ENCODE results near the gene LDB3. TPM values are rescaled to one million over a fixed set of nuclear protein-coding genes. Genes with fewer than 3 reads are reported as not detected.
A peak's percentile ranks its signal among the peaks of the same experiment; 100 is the strongest.

LDB3 gene
- total RNA-seq, 1 donor from 2014 or later: 0.10 TPM

DNA sequence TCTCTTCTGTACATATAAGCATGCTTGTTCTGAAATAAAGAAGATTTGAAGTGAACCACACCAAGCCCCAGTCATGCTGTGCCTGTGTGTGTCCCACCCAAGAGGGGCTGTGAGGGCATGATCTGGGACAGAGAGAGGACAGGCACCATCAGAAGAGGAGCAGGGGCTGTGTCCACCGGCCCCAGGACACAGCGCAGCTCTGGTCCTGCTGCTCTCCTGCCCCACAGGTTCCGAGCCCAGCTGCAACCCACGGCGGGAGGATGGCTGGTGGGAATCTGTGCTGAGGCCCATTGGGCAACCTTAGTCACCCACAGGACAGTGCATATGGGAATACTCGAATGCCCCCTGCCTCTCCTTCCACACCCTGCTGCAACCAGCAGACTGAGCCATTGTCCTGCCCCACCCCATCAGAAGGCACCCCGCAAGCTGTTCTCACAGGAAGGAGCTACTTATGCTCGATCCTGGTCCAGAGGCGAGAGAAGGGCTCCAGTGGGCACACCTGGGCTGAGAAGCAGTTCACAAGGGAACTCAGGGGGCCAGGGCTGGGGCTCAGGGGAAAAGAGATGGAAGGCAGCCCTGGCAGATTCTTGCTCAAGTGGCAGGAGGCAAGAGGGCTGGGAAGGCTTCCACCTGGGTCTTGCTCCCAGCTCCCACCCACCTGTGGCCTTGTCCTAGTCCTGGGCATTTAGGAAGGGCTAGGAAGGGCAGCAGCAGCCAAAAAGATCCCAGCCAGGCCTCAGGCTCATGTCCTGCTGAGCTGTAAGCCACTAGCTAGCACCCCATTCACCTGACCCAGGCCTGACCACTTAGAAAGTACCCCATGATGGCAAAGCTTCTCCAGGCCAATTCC is 31.9 kb downstream of the LDB3 start:
- intact Hi-C loops (cut with micrococcal nuclease): no loop called here
- H3K4me3 Mint-ChIP-seq: no peak overlapping the region
- no peaks in the 10 kb centered on the region for H3K4me1 Mint-ChIP-seq (ENCODE audit: low read depth)
- no peak overlapping the region for H3K27ac Mint-ChIP-seq
- no peaks in the 10 kb centered on the region for H3K36me3 Mint-ChIP-seq (ENCODE audit: low read depth)
- H3K27me3 Mint-ChIP-seq (ENCODE audit: insufficient read depth): peaks cover 10% of the 10 kb centered on the region
- DNase-seq (ENCODE audit: low spot score): no peak
- no peaks in the 10 kb centered on the region for H3K9me3 Mint-ChIP-seq

DNA sequence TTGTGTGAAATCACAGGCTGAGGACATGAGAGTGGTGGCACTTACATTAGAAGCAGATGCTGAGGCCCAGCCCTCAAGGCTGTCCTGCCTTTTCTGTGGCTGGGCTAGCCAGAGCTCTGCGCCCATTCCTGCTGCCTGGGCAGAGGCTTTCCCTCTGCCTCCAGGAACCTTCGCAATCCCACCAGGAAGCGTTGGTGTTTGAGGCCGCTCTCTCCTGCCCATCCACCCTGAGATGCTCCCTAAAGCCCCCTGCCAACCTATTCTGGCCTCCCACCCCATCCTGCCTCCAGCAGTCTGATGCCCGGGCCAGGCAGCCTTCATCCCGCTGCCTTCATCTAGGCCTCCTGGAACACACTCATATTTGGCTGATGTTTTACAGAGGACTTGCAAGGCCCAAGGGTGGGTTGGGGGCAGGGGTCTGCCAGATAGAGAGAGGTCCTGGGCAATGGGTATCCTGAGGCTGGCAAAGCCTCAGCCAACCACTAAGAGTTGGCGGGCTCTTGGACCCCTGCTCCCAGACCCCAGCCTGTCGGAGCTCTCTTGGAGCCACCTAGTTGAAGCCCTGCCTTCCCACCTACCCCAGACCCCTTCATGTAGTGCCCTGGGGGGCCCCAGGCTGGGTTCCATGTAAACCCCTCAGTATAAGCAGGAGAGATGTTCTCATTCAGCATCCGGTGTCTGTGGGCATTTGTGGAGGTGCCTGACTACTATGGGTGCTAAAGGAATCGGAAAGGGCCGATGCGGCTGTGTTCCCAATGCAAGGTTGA is 32.7 kb downstream of the LDB3 start:
- DNase-seq (ENCODE audit: low spot score): no peak
- Mint-ChIP-seq H3K9me3 (no peaks in the 10 kb centered on the region), H3K4me1 (ENCODE audit: low read depth) (no peaks in the 10 kb centered on the region), H3K4me3 (no peak overlapping the region), H3K36me3 (ENCODE audit: low read depth) (no peaks in the 10 kb centered on the region), H3K27ac (no peak overlapping the region), H3K27me3 (ENCODE audit: insufficient read depth) (peaks cover 8% of the 10 kb centered on the region)
- intact Hi-C loops (cut with micrococcal nuclease): no loop called here

DNA sequence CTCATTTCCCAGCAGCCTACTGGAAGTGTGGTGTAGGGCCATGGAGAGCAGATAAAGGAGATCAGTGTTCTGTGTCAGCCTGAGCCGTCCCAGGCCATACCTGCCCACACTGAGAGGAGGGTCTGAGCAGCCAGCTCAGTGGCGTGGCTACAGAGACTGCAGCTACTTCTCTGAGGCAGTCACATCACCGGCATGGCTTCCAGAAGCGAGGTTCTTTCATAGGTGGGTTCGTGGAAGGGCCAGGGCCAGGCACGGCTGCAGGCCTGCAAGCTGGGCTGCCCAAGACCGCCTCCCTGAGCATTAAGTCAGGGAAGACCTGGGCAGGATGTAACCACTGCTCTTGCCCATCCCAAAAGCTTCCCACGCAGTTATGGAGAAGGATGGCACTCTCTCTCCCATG is 34.9 kb downstream of the LDB3 start:
- intact Hi-C loops (cut with micrococcal nuclease): no loop called here
- Mint-ChIP-seq H3K4me1 (ENCODE audit: low read depth) (no peaks in the 10 kb centered on the region), H3K27me3 (ENCODE audit: insufficient read depth) (no peaks in the 10 kb centered on the region), H3K9me3 (no peaks in the 10 kb centered on the region), H3K36me3 (ENCODE audit: low read depth) (no peaks in the 10 kb centered on the region), H3K27ac (no peak overlapping the region), H3K4me3 (no peak overlapping the region)
- no peak for DNase-seq (ENCODE audit: low spot score)

DNA sequence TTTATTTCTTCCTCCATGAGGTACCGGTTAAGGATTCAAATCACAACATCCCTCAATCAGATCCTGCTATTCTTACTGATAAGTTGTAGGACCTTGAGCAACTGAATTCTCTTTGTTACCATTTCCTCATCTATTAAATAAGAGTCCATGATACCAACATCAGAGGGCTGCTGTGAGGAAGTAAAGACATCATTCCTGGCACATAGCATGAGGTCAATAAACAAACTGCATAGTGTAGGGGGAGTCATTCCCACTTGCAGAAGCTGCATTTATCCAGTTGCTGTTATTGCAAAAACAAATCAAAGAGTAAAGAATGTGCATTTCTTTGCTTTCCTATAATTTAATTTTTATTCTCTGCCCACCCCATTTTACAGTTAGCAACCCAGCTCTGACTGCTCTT is 36.8 kb downstream of the LDB3 start:
- intact Hi-C loops (cut with micrococcal nuclease): no loop called here
- Mint-ChIP-seq H3K9me3 (no peaks in the 10 kb centered on the region), H3K4me1 (ENCODE audit: low read depth) (no peaks in the 10 kb centered on the region), H3K36me3 (ENCODE audit: low read depth) (no peaks in the 10 kb centered on the region), H3K4me3 (no peak overlapping the region), H3K27me3 (ENCODE audit: insufficient read depth) (no peaks in the 10 kb centered on the region), H3K27ac (no peak overlapping the region)
- DNase-seq (ENCODE audit: low spot score): no peak

DNA sequence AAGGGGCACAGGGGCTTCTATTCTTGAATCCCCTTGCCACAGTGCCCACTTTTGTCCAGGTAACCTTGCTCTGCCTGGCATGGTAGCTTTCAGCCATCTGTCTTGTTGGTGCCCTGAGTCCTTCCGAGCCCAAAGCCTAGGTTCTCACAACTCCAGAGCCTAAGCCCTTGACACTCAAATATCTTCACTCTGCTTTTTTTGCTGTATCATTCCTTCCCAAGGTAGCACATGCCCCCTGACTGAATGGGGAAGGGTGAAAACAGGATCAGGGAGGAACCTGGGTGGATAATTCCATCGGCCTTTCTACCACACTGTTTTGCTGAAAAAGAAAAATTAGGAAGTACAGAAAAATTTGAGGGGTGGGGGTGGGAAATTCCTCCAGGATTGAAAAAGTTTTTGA is 37.6 kb downstream of the LDB3 start:
- H3K4me3 Mint-ChIP-seq: no peak overlapping the region

DNA sequence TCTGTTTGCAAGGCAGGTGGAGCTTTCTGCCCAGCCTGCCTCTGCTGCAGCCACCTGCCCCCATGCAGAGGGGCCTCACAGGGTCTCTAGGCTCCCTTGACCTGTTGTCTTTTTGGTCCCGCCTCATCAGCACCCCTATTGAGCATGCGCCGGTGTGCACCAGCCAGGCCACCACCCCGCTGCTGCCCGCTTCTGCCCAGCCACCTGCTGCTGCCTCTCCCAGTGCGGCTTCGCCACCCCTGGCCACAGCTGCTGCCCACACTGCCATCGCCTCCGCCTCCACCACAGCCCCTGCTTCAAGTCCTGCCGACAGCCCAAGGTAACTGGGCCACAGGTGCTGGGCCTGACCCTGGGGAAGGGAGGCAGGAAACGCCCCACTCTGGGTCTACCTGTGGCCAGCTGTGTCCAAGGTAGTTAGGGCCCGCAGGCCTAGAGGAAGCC is 38.1 kb downstream of the LDB3 start:
- intact Hi-C loops (cut with micrococcal nuclease): no loop called here
- Mint-ChIP-seq H3K36me3 (ENCODE audit: low read depth) (no peaks in the 10 kb centered on the region), H3K4me1 (ENCODE audit: low read depth) (peaks cover 6% of the 10 kb centered on the region), H3K4me3 (no peak overlapping the region), H3K27ac (no peak overlapping the region), H3K27me3 (ENCODE audit: insufficient read depth) (no peaks in the 10 kb centered on the region), H3K9me3 (no peaks in the 10 kb centered on the region)
- DNase-seq (ENCODE audit: low spot score): no peak

More for the DNA sequence above, 37.6 kb downstream of the LDB3 start:
- Mint-ChIP-seq H3K4me1 (ENCODE audit: low read depth) (peaks cover 5% of the 10 kb centered on the region), H3K9me3 (no peaks in the 10 kb centered on the region), H3K36me3 (ENCODE audit: low read depth) (no peaks in the 10 kb centered on the region), H3K27me3 (ENCODE audit: insufficient read depth) (no peaks in the 10 kb centered on the region), H3K27ac (no peak overlapping the region)
- DNase-seq (ENCODE audit: low spot score): no peak
- intact Hi-C loops (cut with micrococcal nuclease): no loop called here

DNA sequence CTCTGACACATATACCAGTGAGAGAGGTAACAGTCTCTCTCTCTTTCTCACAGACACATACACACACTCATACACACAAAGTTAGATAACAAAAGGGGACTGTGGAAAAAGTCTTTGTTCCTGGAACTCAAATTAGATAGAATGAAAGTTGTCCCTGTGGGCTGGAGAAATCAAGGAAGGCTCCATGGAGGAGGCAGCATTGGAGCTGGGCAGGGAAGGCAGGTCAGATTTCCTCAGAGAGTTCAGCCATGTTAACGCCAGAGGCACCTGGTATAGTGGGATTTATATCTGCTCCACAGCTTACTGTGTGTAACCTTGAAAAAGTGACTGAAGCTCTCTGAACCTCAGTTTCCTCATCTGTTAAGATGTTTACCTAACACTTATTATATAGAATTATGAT is 38.7 kb downstream of the LDB3 start:
- Mint-ChIP-seq H3K4me3 (no peak overlapping the region), H3K27ac (no peak overlapping the region), H3K27me3 (ENCODE audit: insufficient read depth) (no peaks in the 10 kb centered on the region), H3K9me3 (no peaks in the 10 kb centered on the region), H3K36me3 (ENCODE audit: low read depth) (no peaks in the 10 kb centered on the region), H3K4me1 (ENCODE audit: low read depth) (peaks cover 7% of the 10 kb centered on the region)
- no peak for DNase-seq (ENCODE audit: low spot score)
- intact Hi-C loops (cut with micrococcal nuclease): no loop called here

DNA sequence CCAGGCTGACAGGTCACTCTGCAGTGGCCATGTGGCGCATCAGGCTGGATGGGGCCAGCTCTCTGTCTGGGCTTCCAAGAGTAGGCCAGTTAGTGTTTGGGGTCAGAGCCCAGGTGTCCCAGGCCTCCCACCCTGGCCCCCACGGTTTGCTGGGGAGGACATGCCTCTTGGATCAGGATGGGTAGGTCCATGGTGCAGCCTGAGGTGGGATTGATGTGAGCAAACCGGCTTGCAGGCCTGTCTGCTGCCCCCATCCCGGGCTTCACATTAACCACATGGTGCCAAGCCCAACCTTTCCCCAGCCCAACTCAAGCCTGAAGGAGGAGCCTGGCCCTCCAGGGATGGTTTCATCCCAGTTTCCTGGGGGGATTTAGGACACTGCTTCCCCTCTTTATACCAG is 39.2 kb downstream of the LDB3 start:
- no peak overlapping the region for H3K4me3 Mint-ChIP-seq
- intact Hi-C loops (cut with micrococcal nuclease): no loop called here
- H3K27ac Mint-ChIP-seq: no peak overlapping the region

DNA sequence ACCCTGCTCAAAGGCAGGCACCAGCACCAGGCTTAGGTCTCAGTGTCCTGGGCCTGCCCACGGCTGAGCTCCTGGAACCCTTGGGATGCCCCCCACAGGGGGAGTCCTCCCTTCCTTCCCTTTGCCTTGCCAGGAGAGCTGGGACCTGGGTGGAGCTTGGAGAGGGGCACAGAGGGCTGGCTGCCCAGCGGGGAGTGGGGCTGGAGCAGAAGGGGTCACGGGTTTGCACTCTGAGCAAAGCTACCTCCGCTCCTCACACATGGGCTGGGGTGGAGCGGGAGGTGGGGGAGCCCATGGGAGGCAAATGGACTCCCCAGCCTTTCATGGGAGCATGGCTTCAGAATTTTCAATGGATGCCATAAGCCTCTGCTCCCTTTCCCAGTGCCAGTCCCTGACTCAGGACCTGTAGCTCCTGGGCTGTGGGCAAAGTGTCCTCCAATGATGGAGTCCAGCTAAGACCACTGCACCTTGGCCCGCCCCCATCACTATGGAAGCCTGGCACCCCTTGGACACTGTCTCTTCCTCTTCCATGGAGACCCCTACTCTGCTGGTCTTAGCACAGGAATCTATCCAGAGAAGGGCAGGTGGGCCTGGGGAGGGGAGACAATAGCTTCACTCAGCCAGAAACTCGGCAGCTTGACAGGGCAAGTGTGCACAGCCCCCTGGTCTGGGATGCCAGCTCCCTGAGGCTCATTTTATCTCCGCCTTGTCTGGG is 39.9 kb downstream of the LDB3 start:
- Mint-ChIP-seq H3K36me3 (ENCODE audit: low read depth) (no peaks in the 10 kb centered on the region), H3K27ac (no peak overlapping the region), H3K27me3 (ENCODE audit: insufficient read depth) (no peaks in the 10 kb centered on the region), H3K9me3 (no peaks in the 10 kb centered on the region), H3K4me3 (no peak overlapping the region), H3K4me1 (ENCODE audit: low read depth) (peaks cover 11% of the 10 kb centered on the region)
- no peak for DNase-seq (ENCODE audit: low spot score)
- intact Hi-C loops (cut with micrococcal nuclease): no loop called here

More for the DNA sequence above, 39.2 kb downstream of the LDB3 start:
- H3K9me3 Mint-ChIP-seq: no peaks in the 10 kb centered on the region
- no peak for DNase-seq (ENCODE audit: low spot score)
- H3K4me1 Mint-ChIP-seq (ENCODE audit: low read depth): peaks cover 11% of the 10 kb centered on the region
- H3K36me3 Mint-ChIP-seq (ENCODE audit: low read depth): no peaks in the 10 kb centered on the region
- no peaks in the 10 kb centered on the region for H3K27me3 Mint-ChIP-seq (ENCODE audit: insufficient read depth)

DNA sequence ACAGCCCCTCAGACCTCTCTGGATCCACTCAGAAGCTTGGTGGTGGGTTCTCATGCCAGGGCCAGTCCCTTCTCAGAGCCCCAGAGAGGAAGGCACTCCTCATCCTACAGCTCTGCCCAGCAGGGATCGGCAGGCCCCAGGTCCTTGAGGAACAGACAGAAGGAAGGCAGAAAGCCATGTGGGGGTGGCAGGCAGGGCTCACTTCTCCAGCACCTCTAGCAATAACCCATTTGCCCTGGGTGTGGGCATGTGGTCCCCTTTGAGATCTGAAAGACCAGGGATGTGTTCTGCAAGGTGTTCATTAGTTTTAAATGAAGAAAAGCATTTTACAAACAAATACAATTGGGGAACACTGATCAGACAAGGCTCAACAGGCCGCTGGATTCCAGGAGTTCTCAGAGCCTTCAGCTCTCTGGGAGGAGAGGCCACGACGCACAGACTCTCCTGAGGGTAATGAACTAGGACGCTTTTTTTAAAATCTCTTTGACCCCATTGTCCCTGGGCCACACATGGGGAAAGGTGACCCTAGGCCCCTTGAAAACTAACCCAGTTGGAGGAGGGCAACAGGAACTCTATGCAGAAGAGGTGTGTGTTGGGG is 40.6 kb downstream of the LDB3 start:
- no peaks in the 10 kb centered on the region for H3K27me3 Mint-ChIP-seq (ENCODE audit: insufficient read depth)
- H3K27ac Mint-ChIP-seq: no peak overlapping the region
- H3K36me3 Mint-ChIP-seq (ENCODE audit: low read depth): peaks cover 2% of the 10 kb centered on the region
- no peak overlapping the region for H3K4me3 Mint-ChIP-seq
- H3K4me1 Mint-ChIP-seq (ENCODE audit: low read depth): peaks cover 15% of the 10 kb centered on the region
- intact Hi-C loops (cut with micrococcal nuclease): no loop called here
- no peaks in the 10 kb centered on the region for H3K9me3 Mint-ChIP-seq
- DNase-seq (ENCODE audit: low spot score): no peak

DNA sequence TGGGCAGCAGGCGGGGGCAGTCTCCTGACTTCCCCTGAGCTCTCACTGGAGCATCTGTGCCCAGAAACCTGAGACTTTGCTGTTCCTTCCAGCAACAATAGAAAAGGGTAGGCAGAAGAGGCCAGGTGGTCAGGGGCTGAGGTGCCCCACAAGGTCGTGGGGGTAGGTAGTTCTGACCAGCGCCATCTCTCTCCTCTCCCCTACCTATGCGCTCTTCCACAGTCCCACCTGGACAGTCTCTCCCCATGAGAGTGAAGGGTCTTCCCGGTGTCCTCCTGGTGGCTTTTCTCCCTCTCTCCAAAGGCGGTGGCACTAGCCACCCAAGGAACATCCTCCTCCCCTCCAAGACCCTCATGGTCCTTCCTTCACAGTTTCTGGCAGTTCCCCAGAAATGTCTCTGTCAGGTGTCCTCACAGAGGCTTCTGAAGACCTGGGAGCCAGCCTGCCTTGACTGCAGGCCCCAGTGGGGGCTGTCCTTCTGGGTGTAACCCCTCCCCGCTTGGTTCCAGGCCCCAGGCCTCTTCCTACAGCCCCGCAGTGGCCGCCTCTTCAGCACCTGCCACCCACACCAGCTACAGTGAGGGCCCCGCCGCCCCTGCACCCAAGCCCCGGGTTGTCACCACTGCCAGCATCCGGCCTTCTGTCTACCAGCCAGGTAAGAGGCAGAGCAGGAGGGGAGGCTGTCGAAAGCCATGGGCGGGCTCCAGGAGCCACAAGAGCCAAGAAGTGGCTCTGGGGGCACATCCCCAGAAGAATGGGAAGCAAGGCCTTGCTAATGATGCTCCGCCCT is 41.3 kb downstream of the LDB3 start:
- H3K27ac Mint-ChIP-seq: peak overlapping the region; percentile 97
- no peaks in the 10 kb centered on the region for H3K27me3 Mint-ChIP-seq (ENCODE audit: insufficient read depth)
- no peak for DNase-seq (ENCODE audit: low spot score)
- peaks cover 2% of the 10 kb centered on the region for H3K36me3 Mint-ChIP-seq (ENCODE audit: low read depth)
- intact Hi-C loops (cut with micrococcal nuclease): loop anchor here (2.0 to 5.0 kb wide), 5 partner anchors 179 to 385 kb away; partner anchors contain the start of genes ADIRF, GLUD1, SHLD2 and WAPL
- peak overlapping the region; percentile 88 for H3K4me3 Mint-ChIP-seq
- H3K9me3 Mint-ChIP-seq: no peaks in the 10 kb centered on the region
- peaks cover 17% of the 10 kb centered on the region for H3K4me1 Mint-ChIP-seq (ENCODE audit: low read depth)

DNA sequence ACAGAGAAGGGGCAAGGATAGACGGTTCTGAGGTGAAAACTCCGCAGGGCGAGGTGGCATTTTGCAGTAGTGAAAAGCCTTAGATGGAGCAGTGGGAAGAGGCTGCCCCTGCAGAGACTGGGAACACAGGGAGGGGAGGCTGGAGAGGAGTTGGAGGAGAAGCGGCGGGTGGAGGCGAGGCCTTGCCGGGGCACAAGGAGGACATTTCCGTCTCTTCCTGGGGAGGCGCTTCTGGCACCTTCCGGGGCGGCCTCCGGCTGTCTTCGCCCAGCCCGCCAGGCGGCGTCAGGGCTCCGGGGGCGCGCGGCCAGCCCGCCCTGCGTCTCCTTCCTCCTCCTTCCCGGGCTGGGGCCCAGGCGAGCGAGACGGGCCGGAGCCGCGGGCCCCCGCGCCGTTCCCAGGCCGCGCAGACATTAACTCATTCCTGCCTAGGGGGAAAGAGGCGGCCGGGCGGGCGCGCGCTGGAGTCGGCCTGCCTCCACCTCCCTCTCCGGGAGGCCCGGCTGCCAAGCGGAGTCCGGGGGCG is 42.7 kb downstream of the LDB3 start:
- H3K4me3 Mint-ChIP-seq: peak overlapping the region; percentile 88
- H3K4me1 Mint-ChIP-seq (ENCODE audit: low read depth): peaks cover 17% of the 10 kb centered on the region
- H3K27me3 Mint-ChIP-seq (ENCODE audit: insufficient read depth): no peaks in the 10 kb centered on the region
- H3K36me3 Mint-ChIP-seq (ENCODE audit: low read depth): peaks cover 2% of the 10 kb centered on the region
- H3K27ac Mint-ChIP-seq: peak overlapping the region; percentile 97
- peak; percentile 84 for DNase-seq (ENCODE audit: low spot score)
- intact Hi-C loops (cut with micrococcal nuclease): loop anchor here (1.0 to 5.0 kb wide), 7 partner anchors 45 to 384 kb away; partner anchors contain the start of genes ADIRF, BMPR1A, GLUD1 and SHLD2
- H3K9me3 Mint-ChIP-seq: no peaks in the 10 kb centered on the region
